Panc1 (cell line): ENCODE results near the gene PIGR. TPM values are rescaled to one million over a fixed set of nuclear protein-coding genes. Genes with fewer than 3 reads are reported as not detected.

ENCODE experiments used
- ATAC-seq: fragments of 200-7000 bp; cut with Tn5 transposase; 2 replicates; pipeline ENCODE4 v1.9.1; 2020; ENCODE audit warnings: mild to moderate bottlenecking, moderate library complexity
- BruUV-seq: library from RNA; stranded (reverse); fragments of 400-500 nt; replicated peaks from 2 replicates; lab custom pipeline; 2021; lab: Mats Ljungman, UMichigan
- CTCF ChIA-PET: fragments of 300-600 bp; sonication (Branson Sonifier 250); formaldehyde crosslinking; loops from one replicate; lab custom pipeline; 2022; ENCODE audit warnings: antibody characterized with exemption; lab: Charles Lee
- POLR2A ChIA-PET: fragments of 300-600 bp; sonication (Branson Sonifier 250); formaldehyde crosslinking; loops from one replicate; lab custom pipeline; 2022; ENCODE audit warnings: antibody characterized with exemption; lab: Charles Lee
- DNase-seq: peaks from one replicate; pipeline ENCODE4 v3.0.0-alpha.2; 2010; ENCODE audit warnings: low read depth, low spot score
- H3K27ac ChIP-seq: 2 replicates; pipeline ENCODE4 v1.5.1; 2011; ENCODE audit warnings: mild to moderate bottlenecking, low read length, inconsistent platforms
- H3K27me3 ChIP-seq: fragments of 200-500 bp; sonication (Bioruptor generic); 2 replicates; pipeline ENCODE4 v1.6.0; 2014; ENCODE audit warnings: low read length, inconsistent platforms; ENCODE audit not compliant: control insufficient read depth, insufficient read depth
- H3K36me3 ChIP-seq: fragments of 200-500 bp; sonication (Bioruptor generic); 2 replicates; pipeline ENCODE4 v1.5.1; 2014; ENCODE audit warnings: inconsistent platforms, mild to moderate bottlenecking, low read length, moderate library complexity; ENCODE audit not compliant: control insufficient read depth, insufficient read depth
- H3K4me1 ChIP-seq: 2 replicates; pipeline ENCODE4 v1.5.1; 2011; ENCODE audit warnings: inconsistent platforms, mild to moderate bottlenecking, low read length, moderate library complexity; ENCODE audit not compliant: control insufficient read depth, insufficient read depth
- H3K4me3 ChIP-seq, 2 experiments: 2 replicates each; pipeline ENCODE4 v1.5.1; 2011 to 2012; ENCODE audit warnings: low read depth in 2 of 2, low read length in 2 of 2, mild to moderate bottlenecking in 2 of 2, inconsistent platforms in 1 of 2, moderate library complexity in 1 of 2
- H3K9me3 ChIP-seq: fragments of 200-500 bp; sonication (Bioruptor generic); 2 replicates; pipeline ENCODE4 v1.5.1; 2014; ENCODE audit warnings: low read depth, mild to moderate bottlenecking, inconsistent platforms, low read length, moderate library complexity; ENCODE audit not compliant: control insufficient read depth, insufficient read depth
- CTCF ChIP-seq: fragments of 450-650 bp; IDR thresholded peaks from 2 replicates; pipeline ENCODE4 v1.5.1; 2017; ENCODE audit warnings: mild to moderate bottlenecking
- POLR2AphosphoS5 ChIP-seq: IDR thresholded peaks from 2 replicates; pipeline ENCODE4 v1.6.1; 2012; ENCODE audit warnings: mild to moderate bottlenecking, low read depth, low read length, moderate library complexity
- REST ChIP-seq, 2 experiments: IDR thresholded peaks; 2 replicates each; pipeline ENCODE4 v1.6.1; 2011 to 2012; ENCODE audit warnings: low read depth in 2 of 2, control low read depth in 1 of 2, low read length in 1 of 2, mild to moderate bottlenecking in 1 of 2, moderate library complexity in 1 of 2; ENCODE audit not compliant: insufficient read depth in 1 of 2
- SIN3A ChIP-seq: IDR thresholded peaks from 2 replicates; pipeline ENCODE4 v1.6.1; 2012; ENCODE audit warnings: low read depth, mild to moderate bottlenecking, low read length, moderate library complexity, borderline replicate concordance; ENCODE audit not compliant: insufficient read depth
- TCF7L2 ChIP-seq: IDR thresholded peaks from 2 replicates; pipeline ENCODE4 v1.6.1; 2011; ENCODE audit warnings: mild to moderate bottlenecking, low read depth, low read length, inconsistent platforms
- in situ Hi-C: cut with HindIII; loops from 2 replicates; pipeline ENCODE4 v1.10.0; 2016; ENCODE audit warnings: low sequenced_read_pairs, low pct_unique_long_range_greater_than_20kb
- intact Hi-C: fragments of 100-400 bp; cut with micrococcal nuclease; formaldehyde crosslinking; loops from one replicate; pipeline ENCODE4 v1.10.0; 2022; ENCODE audit not compliant: unreplicated experiment
- total RNA-seq: library from RNA; stranded (reverse); gene quantifications from one replicate; pipeline ENCODE4 v1.2.1, GENCODE V29; 2021; ENCODE audit not compliant: unreplicated experiment

The PIGR gene
- total RNA-seq, 1 experiment from 2014 or later: 1.4 TPM

DNA sequence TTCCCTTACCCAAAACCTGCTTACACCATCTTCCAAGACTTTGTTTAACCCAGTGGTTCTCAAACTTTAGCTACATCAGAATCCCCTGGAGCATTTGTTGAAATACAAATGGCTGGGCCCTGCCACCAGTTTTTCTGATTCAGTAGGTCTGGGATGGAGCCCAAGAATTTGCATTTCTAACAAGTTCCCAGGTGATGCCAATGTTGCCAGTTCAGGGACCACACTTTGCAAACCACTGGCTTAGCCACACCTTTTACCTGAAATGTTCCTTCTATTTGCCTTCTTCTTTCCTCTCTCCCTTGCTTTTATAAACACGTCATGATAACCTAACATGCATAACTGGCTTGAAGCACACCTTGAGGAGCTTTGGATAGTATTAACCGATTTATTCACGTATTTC is 40.1 kb upstream of the PIGR start:
- TF ChIP-seq CTCF: no peak
- TF ChIP-seq POLR2AphosphoS5: no peak
- no peak for TF ChIP-seq TCF7L2
- TF ChIP-seq SIN3A: no peak
- ChIA-PET CTCF (no interaction called here), POLR2A (no interaction called here)
- Histone ChIP-seq H3K27me3 (peaks cover 9% of the 10 kb centered on the region), H3K4me3 (no peak overlapping the region), H3K4me1 (no peaks in the 10 kb centered on the region), H3K36me3 (no peaks in the 10 kb centered on the region), H3K9me3 (no peaks in the 10 kb centered on the region), H3K27ac (no peak overlapping the region)
- BruUV-seq: no TSS peak
- in situ Hi-C loops: no loop called here
- DNase-seq (no peak), ATAC-seq (no peak)
- intact Hi-C loops: loop anchor here (10.0 kb wide), 2 partner anchors 252 to 352 kb away; partner anchors contain the start of gene DYRK3

DNA sequence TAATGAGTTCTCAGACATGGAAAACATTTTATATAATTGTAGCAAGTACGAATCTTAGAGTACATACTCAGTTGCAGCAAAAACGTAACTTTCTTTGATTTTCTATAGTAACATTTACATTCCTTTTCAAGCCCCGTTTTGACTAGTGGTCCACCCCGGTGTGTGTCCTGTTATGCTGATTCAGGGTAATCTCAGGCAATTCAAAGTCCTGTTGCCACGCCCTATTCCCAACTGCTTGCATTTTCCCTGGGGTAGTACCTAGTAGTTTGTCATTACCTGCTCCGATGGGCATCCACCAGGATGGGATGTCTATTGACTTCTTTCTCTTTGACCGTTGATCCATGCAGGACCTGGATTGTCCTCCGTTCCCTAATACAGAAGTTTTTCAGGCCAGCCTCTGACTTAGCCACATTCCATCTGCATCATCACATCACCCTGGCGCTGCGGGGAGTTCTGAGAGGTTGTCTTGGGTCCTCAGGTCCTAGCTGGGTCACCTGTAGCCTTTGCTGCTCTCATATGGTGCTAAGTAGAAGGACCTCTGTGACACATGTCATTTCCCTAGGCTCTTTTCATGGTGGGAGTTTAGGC is 39.0 kb upstream of the PIGR start:
- no peaks in the 10 kb centered on the region for H3K4me1 ChIP-seq
- no peak for ATAC-seq
- H3K36me3 ChIP-seq: no peaks in the 10 kb centered on the region
- H3K9me3 ChIP-seq: no peaks in the 10 kb centered on the region
- ChIA-PET POLR2A (no interaction called here), CTCF (no interaction called here)
- intact Hi-C loops (loop anchor here (10.0 kb wide), 2 partner anchors 250 to 350 kb away; partner anchors contain the start of gene DYRK3), in situ Hi-C loops (no loop called here)
- H3K27ac ChIP-seq: no peak overlapping the region
- H3K27me3 ChIP-seq: peaks cover 9% of the 10 kb centered on the region
- H3K4me3 ChIP-seq: no peak overlapping the region
- BruUV-seq: no TSS peak
- TF ChIP-seq POLR2AphosphoS5 (no peak), SIN3A (no peak), CTCF (no peak), TCF7L2 (no peak), REST (IDR thresholded peaks at IDR 0.05; ENCODE audit: insufficient read depth in 1 of 2, low read depth in 2 of 2, low read length in 1 of 2) (no peak)
- no peak for DNase-seq
